GM18907 (cell line): ENCODE results near the gene AK8.

ENCODE experiments used
- ATAC-seq: cut with Tn5 transposase; IDR thresholded peaks from one replicate; pipeline ENCODE4 v1.9.1; 2021; ENCODE audit warnings: mild to moderate bottlenecking, moderate library complexity; ENCODE audit not compliant: unreplicated experiment

The AK8 gene

DNA sequence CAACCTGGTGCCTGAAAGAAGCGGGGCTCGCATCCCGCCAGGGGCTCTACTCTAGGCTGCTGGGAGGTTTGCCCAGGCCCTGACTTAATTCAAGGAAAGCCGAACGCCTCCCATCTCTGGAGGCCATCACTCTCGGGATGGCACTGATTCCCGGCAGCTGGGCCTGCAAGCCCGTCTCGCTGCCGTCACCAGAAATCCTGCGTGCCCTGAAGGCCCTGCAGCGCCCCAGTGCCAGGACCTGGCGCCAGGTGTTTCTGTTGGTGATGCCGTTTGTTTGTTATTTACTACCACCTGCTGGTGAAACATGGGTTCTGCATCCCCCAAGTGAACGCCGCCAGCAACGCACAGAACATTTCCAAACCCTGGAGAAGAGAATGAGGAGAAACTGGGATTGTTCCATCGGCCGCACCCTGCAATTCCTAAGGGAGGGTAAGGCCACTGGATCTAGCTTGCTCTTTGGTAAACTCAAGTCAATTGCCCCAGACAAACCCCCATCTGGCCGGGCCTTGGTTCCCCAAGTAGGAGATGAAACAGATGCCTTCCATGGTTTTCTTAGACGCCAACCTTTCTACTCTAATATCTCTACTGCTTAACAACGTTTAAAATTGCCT, 77.9 kb downstream of the AK8 start:
- ATAC-seq: no peak

DNA sequence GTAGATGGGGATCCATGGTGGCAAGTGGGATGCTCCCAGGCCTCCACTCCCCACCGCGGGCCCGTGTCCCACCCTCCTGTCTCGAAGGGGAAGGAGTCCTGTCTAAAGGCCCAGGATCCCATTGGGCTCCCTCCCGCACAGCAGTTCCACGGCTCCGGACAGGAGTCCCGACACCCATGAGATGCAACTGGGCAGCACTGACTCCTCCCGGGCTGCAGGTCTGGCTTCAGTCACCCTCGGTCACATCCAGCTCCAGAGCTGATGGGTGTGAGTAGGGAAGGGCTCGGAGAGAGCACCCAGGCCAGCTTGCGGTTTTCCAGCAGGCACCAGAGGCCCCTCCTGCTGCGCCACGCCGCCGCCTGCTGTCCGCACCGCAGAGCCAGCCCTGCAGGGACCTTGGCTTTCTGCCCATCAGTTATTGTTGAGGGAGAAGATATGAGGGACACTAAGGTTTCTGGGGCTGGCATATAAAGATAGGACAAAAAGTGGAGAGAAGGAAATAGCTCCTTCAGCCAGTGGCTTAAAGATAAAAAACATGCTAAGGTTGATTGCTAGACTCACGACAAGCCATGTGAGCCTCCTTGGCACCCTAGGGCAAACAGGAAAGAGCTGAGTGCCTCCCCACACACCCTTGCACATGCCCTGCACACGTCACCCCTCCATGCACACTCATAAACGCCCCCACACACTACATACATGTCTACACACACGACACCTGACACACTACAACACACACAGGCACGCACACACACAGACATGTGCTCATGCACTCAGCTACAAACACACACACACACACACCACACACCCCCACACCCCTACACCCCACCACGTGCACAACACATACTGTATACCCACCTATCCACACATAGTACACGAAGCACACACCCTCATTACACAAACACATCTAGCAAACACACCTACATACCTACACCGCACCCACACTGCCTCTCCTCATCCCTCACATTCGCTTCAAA, 79.0 kb downstream of the AK8 start:
- ATAC-seq: no peak

DNA sequence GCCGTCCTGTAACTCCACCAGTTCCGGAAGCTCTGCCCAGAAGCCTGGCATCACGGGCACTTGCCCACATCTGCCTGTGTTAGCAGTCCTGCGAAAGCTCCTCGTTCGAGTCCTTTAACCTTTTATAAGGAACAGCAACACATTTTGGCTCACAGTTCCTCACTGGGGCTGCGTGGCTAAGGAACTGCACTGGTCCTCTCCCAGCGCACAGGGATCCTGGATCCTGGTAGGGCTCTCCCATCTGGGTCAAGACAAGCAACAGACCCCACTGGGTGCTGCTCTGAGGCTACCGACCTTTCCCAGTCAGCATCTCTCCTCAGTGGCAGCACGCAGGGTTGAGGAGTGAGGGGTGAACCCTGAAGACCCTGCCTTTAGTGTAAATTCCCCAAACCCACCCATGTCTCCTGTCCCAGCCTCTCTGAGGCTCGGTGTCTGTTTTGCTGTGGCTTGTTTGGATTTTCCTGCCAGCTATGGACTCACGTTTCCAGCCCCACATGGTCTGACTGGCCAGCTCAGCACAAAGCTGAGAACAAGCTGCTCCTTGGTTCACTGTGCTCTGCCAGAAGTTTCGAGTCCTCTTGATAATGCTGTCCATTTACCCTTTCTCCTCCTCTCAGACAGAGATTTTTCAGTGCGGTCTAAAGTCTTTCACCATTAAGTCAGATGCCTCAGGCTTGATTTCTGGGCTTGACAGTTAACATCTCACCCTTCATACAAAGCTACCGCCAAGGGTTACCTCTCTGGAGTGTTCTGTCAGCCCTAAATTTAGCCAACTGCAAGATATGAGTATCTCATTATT, 80.0 kb downstream of the AK8 start:
- ATAC-seq: no peak

DNA sequence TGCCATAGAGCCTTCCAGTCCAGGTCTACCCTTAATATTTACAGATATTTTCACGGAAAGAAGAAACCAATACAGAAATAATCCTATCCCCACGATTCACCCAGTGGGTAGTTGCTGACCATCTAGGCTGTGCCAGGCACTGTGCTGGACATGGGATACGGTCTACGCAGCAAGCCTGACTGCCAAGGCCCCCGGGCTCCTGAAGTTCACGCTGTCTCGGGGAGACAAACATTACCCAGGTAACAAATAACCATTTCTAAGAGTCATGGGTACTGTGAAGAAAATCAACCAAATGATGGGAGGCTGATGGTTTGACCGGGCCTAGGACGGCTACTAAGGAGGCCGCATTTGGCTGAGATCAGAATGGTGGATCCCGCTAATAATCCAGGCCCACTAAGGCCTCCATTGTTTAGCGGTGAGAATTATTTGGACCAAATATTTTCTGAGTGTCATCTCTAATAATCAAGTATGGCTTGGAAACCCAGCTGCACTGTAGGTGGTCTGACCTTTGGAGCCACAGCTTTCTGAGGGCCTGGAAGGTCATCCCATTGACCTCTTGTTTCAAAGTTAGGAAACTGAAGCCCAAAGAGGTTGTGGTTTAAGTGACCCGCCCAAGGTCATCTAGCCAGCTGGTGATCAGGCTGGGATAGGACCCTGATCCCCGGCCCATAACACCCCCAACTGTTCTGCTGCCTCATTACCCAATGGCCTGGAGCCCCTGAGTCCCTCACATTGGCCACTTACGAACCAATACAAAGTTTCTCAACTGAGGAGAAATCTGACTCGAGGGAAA, 82.4 kb downstream of the AK8 start:
- ATAC-seq: no peak

DNA sequence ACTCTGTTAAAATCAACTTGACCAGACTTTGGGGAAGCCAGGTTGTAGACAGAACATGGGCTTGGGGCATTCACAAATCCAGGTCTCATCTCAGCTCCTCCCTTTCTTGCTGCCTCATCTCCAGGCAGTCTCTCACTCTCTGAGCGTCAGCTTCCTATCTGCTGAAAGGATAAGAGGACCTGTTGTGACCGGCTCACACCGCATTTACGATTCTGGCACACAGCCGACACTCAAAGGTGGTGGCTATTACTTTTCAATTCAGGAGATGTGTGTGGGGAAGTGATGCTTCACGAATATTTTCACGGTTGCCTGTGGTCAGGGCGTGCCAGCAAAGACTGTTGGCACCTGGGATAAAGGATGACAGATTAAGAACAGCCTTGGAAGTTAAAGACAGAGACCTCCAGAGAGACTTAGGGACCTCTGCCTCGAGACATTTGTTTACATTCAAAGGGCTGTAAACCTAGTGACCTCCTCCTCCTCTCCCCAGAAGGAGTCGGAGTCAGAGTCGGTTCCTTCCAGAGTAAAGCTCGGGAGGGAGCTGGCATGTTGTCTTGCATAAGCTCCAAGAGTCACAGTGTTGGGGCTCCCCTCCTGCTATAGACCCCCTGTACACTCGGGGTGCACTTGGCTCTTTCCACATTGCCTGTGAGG, 83.2 kb downstream of the AK8 start:
- ATAC-seq: no peak

DNA sequence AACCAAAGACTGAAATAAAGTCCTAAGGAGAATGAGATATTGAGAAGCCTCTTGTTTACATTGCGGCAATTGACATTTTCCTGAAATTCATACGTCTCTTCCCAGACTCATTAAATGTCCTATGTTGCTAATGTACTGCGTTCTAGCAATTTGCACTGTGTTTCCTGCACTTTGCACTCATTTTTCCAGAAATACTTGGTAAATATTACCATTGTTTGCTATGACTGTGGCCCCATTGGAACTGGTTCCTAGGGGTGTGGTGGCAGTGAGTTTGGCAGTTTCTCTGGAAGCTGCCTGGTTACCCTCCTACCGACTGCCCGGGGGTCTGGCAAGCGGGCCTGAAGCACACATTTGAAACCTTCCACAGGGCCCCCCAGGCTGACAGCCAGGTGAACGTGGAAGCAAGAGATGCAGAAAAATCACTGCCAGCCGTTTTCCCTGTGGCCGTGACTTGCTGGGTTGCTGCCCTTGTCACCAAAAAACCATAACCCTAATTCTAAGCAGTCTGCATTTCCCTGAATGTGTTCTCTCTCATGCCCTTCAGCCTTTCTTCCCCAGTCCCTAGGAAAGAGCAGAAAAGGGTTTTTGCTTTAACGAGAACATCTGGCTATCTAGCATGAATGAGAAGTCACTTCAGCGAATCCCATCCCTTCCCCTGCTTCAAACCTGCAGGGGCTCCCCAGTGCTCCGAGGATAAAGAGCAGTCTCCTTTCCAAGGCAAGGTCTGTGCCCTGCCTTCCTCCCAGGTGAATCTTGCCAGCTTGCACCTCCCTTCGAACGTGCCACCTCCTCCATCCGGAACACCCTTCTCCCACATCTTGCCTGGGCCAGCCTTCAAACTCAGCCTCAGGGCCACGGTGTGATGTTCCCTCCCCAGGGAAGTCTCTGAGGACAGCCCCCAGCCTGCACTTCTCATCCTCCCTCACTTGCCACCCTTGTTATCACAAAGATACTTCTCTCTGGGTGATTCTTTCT, 84.2 kb downstream of the AK8 start:
- no peak for ATAC-seq

- no peak for ATAC-seq
Measured at GRCh38 chr9:132792547-132792946, 85.5 kb downstream of the AK8 start.

- ATAC-seq: no peak
Measured at GRCh38 chr9:132791699-132792240, 86.3 kb downstream of the AK8 start.

DNA sequence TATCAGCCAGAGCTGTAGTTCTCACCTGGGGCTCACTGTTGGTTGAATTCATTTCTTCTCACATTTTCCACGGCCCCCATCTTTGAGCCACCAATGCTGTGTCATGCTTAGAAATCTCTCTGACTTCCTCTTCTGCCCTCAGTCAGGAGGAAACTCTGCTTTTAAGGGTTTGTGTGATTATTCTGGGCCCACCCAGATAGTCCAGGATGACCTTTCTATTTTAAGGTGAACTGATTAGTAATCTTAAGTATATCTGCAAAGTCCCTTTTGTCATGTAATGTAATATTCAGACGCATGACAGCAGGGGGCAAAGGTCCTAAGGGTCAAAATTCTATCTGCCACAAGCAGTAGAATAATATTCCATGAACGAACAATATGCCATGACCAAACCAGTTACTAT, 88.4 kb downstream of the AK8 start:
- ATAC-seq: no peak

GRCh38 chr9:132788378-132788777, 89.7 kb downstream of the AK8 start:
- no peak for ATAC-seq

GRCh38 chr9:132787748-132788159, 90.3 kb downstream of the AK8 start:
- ATAC-seq: no peak

DNA sequence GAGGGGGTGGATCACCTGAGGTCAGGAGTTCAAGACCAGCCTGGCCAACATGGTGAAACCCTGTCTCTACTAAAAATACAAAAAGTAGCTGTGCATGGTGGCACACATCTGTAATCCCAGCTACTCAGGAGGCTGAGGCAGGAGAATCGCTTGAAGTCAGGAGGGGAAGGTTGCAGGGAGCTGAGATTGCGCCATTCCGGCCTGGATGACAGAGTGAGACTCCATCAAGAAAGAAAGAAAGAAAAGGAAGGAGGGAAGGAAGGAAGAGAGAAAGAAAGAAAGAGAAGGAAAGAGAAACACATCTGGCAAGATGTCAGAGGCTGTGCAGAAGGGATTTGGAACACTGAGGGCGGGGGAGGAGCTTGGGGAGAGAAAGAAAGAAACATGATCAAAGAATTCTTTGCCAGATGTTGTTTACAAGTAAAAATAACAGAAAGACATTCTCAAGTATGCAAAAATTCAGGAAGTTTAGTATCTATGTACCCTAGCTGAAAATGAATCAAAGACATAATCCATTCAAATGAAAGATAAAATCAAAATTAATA, 93.7 kb downstream of the AK8 start:
- no peak for ATAC-seq

DNA sequence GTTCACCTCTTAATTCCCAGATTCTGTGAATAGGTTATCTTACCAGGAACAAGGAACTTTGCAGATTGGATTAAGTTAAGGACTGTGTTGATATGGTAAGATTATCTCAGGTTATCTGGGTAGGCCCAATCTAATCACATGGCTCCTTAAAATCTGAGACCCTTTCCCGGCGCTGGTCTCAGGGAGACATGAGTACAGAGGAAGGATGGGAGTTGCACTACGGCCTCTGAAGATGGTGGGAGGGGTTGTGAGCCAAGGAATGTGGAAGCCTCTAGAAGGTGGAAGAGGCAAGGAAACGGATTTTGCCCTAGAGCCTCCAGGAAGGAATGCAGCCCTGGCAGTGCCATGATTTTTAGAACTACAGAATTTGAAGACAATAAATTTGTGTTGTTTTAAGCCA, 95.1 kb downstream of the AK8 start:
- no peak for ATAC-seq

GRCh38 chr9:132782037-132782436, 96.0 kb downstream of the AK8 start:
- ATAC-seq: no peak

GRCh38 chr9:132780230-132781007, 97.7 kb downstream of the AK8 start:
- ATAC-seq: no peak

GRCh38 chr9:132776891-132777290, 101.2 kb downstream of the AK8 start:
- no peak for ATAC-seq

DNA sequence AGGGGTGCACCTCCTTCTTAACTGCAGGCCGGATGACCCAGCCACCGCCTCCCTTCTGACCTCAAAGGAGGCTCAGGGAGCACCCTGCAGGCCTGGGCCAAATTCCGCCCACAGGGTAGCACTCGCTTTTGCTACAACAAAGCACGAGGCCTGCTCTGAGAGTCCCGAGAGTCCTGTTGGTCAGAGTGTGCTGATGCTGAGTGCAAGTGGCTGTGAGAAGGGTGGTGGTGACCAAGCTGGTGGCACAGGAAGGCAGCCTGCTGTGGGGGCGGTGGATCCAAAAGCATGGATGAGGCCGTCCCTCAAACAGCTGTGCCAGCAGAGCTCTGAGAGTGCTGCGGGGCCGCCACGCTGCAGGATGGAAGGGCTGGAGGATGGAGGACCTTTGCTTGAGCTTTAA, 101.8 kb downstream of the AK8 start:
- ATAC-seq: no peak

- ATAC-seq: no peak
Measured at GRCh38 chr9:132775720-132776119, 102.4 kb downstream of the AK8 start.
